ENCODE data around the gene CYP51A1. TPM values are rescaled to one million over a fixed set of nuclear protein-coding genes. Genes with fewer than 3 reads are reported as not detected.

The CYP51A1 gene
- total and polyA plus RNA-seq, 2 of the 13 experiments (the other 11 are each of a cell fraction or from before 2014, with no cell fraction given): 15.4 to 260 TPM

DNA sequence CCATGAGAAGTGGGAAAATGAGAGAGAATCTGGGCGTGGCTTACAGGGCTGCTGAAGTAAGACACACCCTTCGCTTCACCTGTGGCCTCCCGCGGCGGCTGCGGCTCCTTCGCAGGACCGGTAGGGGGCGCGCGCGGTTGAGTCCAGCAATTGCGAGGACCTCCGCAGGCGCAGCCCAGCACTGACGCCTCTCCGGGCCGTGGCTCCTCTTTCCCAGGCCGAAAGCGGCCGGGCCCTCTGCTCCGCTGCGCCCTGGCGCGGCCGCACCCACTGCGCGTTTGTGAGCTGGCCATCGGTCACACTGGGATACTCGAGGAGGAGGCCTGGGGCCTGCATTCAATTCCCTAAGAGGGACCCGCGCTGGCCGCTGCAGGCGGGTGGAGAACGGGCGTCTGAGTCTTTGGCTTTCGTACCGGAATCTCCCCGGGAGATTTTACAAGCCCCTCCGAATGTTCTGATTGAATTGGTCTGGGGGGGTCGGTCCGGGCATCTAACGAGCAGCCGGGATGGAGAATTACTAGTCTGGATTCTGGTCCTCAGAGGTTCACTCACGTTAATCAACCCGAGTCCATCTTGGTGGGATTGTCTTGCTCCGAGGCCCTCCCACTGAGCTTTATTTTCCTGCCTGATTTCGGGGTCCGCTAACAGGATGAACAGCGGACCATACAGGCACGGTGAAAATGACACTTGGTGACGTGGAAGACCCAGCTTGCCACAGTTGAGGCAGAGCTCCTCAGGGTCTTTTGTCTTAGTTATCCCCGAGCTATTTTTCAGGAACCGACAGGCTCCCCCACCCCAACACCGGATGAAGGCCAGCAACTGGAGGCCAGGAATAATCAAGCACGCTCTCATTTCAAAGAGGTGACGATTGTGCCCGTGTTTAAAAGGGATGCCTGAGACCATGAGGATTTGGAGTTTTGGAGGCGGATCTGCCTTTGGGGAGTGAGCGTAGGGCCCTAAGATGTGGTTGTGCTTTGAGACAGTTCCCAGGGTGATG is 44.9 kb upstream of the CYP51A1 start, which contains the start of gene LRRD1 (continued):
- peak; percentile 46; the same call in 1 of the 2 replicates for TF ChIP-seq ARID4A (CRISPR knock-in tag; IDR thresholded peaks at IDR 0.05; ENCODE audit: borderline replicate concordance)
- no peak for TF ChIP-seq ZNF205 (CRISPR knock-in tag; IDR thresholded peaks at IDR 0.05)
- TF ChIP-seq SP1 (IDR thresholded peaks at IDR 0.05): no peak
- peak; percentile 76 for TF ChIP-seq SP1 (CRISPR knock-in tag; IDR thresholded peaks at IDR 0.05)
- no peak for TF ChIP-seq ZSCAN25 (CRISPR knock-in tag; IDR thresholded peaks at IDR 0.05)
- no peak for TF ChIP-seq ZBTB26 (CRISPR knock-in tag; IDR thresholded peaks at IDR 0.05; ENCODE audit: borderline replicate concordance)
- TF ChIP-seq ELF4 (CRISPR knock-in tag; IDR thresholded peaks at IDR 0.05; ENCODE audit: borderline replicate concordance): no peak
- TF ChIP-seq RXRB (CRISPR knock-in tag; IDR thresholded peaks at IDR 0.05; ENCODE audit: borderline replicate concordance): peak; percentile 54; the same call in 1 of the 2 replicates
- TF ChIP-seq HCFC1 (IDR thresholded peaks at IDR 0.05; ENCODE audit: low read depth, low read length): no peak
- no peak for TF ChIP-seq MATR3 (CRISPR knock-in tag; IDR thresholded peaks at IDR 0.05)
- TF ChIP-seq ZNF362 (CRISPR knock-in tag; IDR thresholded peaks at IDR 0.05; ENCODE audit: borderline replicate concordance): no peak
- TF ChIP-seq KLF12 (CRISPR knock-in tag; IDR thresholded peaks at IDR 0.05; ENCODE audit: borderline replicate concordance): peak; percentile 84; the same call in 1 of the 2 replicates
- TF ChIP-seq ZNF816 (CRISPR knock-in tag; IDR thresholded peaks at IDR 0.05; ENCODE audit: borderline replicate concordance): no peak
- TF ChIP-seq HOXA7 (CRISPR knock-in tag; IDR thresholded peaks at IDR 0.05): no peak
- TF ChIP-seq SMARCE1 (IDR thresholded peaks at IDR 0.05; ENCODE audit: borderline replicate concordance): no peak
- TF ChIP-seq PCBP1 (IDR thresholded peaks at IDR 0.05; ENCODE audit: borderline replicate concordance, low read depth, low read length): no peak
- TF ChIP-seq KDM1A (CRISPR knock-in tag; IDR thresholded peaks at IDR 0.05): no peak
- TF ChIP-seq, protein P1, sequence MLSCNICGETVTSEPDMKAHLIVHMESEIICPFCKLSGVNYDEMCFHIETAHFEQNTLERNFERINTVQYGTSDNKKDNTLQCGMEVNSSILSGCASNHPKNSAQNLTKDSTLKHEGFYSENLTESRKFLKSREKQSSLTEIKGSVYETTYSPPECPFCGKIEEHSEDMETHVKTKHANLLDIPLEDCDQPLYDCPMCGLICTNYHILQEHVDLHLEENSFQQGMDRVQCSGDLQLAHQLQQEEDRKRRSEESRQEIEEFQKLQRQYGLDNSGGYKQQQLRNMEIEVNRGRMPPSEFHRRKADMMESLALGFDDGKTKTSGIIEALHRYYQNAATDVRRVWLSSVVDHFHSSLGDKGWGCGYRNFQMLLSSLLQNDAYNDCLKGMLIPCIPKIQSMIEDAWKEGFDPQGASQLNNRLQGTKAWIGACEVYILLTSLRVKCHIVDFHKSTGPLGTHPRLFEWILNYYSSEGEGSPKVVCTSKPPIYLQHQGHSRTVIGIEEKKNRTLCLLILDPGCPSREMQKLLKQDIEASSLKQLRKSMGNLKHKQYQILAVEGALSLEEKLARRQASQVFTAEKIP (CRISPR knock-in tag; IDR thresholded peaks at IDR 0.05; ENCODE audit: borderline replicate concordance): no peak

Measured in HepG2 (cell line).